ENCODE data around the gene DCT.

DCT gene

DNA sequence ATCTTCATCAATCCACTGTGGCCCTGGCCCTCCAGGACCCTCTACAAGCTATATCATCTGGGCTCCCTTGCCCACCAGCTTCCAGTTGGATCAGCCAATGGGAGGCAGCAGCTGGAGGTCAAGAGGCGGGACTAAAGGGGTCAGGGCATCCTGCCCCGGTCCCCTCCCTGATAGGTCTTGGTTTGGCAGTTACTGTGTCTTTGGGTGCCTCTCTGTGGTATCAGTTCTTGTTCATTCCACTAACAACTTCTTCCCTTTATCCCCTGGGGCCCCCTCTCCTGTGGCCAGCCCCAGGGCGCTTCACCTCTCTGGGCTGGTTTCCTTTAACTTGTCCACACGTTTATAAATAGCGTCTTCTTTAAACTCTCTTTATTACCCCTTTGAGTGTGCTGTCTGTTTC is 83.6 kb downstream of the DCT start:
- no peak for DNase-seq (ENCODE audit: low read depth in 2 of 2)

DNA sequence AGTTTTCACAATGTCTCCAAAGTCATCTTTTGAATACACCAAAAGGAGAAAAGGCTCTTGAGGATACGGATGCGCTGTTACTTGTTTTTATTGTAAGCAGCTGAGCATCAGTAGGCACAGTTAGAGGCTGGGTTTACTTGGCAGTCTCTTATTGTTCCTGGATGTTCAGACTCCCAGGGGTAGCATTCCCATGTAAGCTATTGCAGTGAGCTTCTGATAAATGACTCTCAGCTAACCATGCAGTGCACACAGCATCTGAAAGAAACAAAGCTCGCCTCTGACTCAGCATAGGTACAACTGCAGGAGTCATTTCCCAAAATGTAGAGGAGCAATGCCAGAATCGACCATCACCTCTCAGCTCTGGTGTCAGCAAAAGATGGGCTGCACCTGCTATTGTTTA is 84.8 kb downstream of the DCT start:
- no peak for DNase-seq (ENCODE audit: low read depth in 2 of 2)

DNA sequence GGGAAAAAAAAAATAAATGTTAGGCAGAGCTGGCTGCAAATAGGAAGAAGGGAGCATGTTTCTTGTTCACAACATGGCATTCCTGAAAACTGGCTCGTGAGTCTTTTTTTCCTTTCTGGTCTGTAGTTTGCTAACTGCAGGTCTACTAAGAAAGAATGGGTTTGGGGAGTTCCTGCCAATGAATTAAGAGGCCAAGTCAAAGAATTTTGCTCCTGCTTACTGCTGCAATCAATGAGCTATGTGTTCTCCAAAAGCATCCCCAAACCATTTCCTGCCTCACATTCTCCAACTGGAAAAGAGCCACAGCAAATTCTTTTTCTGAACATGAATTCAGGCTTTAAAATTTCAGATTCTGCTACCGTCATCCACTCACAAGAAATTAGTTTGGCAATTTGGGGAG is 88.6 kb downstream of the DCT start:
- no peak for DNase-seq (ENCODE audit: low read depth in 2 of 2)

DNA sequence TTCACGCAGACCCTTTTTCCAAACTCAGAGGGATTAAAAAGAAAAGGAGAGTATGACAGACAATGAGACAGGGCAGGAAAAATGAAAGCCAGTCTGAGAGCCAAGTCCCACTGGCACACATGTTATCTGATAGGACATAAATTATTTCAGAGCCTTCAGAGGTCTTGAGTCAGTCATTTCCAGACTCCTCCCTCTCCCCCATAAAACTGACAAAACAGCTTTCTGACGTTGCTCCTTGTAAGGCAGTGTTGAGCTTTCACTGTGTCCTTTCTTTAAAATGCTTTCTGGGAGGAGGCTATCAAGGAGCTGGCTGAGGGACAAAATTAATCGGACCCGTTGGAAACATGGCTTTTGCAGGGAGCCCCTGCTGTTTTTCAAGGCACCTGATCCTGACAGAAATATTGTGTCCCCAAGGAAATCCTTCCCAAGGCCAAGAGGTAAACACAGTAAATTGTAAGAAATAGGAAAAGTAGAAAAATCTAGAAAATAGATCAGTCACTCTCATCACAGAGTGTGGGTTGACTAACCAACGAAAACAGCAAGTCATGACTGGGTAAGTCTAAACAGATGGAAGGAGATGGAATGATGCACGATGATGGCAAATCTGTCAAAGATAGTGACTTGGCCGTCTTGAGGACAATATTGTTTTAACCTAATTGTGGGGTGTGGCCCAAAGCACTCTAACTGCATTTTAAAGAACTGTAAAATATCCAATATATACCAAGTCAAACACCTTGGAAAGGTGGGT is 89.7 kb downstream of the DCT start:
- no peak for DNase-seq (ENCODE audit: low read depth in 2 of 2)

DNA sequence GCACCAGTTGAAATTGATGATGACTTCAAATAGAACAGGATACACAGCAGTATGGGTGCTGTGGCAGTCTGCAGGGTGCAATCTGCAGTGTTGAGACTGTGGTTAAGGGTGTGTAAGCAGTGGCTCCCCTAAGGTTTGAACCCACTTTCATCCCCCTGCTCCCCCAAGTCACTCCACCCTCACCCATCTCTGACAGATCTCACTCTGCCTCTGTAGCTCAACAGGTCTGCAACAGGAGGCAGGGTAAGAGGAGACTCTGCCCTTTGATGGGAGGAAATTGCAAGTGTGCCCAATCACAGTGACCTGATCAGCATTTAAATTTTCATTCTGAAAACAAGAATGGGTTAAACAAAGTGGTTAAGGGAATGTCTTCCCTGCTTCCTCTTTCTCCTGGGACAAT is 92.4 kb downstream of the DCT start:
- DNase-seq (ENCODE audit: low read depth in 2 of 2): no peak
